Keratinocyte (primary cell): ENCODE data around the gene G6PD.

Experiments
- CTCF ChIP-seq, 3 experiments: IDR thresholded peaks in 1 of 3; conservative IDR thresholded peaks in 1 of 3; optimal IDR thresholded peaks in 1 of 3; 2 replicates in 2 of 3; 3 replicates in 1 of 3; pipeline versions ENCODE3 to v1.5.1; 2011; ENCODE audit warnings: low read length in 3 of 3, mild to moderate bottlenecking in 3 of 3, moderate library complexity in 2 of 3, control low read depth in 1 of 3, inconsistent platforms in 1 of 3; ENCODE audit not compliant: insufficient read depth in 2 of 3; ENCODE audit errors: extremely low read depth in 1 of 3
- EZH2 ChIP-seq: IDR thresholded peaks from one replicate; pipeline ENCODE4 v1.6.1; 2012; ENCODE audit warnings: inconsistent platforms, mild to moderate bottlenecking, low read length, moderate library complexity

- TF ChIP-seq EZH2 (no peak), CTCF (optimal IDR thresholded peaks at IDR 0.05 in 1 of 3, IDR thresholded peaks at IDR 0.05 in 1 of 3, conservative IDR thresholded peaks at IDR 0.05 in 1 of 3; ENCODE audit: extremely low read depth in 1 of 3, insufficient read depth in 2 of 3, low read length in 3 of 3) (no peak)
Measured at GRCh38 chrX:154513716-154514115, 32.9 kb downstream of the G6PD start.
